NCI-H2171 (cell line): ENCODE measurements around the gene ZNF219.

Experiments
- DNase-seq: peaks from one replicate; lab custom pipeline; 2025; lab: John Stamatoyannopoulos, UW

The ZNF219 gene

GRCh38 chr14:21087294-21088091 is 11.0 kb downstream of the ZNF219 start:
- DNase-seq = peak; percentile 56

DNA sequence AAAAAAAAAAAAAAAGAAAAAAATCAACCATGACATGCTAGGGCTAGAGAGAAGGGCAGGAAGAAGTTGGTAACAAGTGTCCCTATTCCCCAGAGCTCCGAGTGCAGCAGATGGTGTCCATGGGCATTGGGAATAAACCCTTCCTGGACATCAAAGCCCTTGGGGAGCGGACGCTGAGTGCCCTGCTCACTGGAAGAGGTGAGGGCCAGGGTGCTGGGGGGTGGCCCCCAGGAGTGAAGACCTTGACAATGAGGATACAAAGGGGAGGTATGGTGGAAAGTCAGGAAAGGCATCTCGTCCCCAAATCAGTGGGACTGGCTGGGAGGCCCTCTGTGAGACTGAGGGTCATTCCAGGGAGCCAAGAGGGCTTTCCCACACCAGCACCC is 11.6 kb downstream of the ZNF219 start:
- no peak for DNase-seq

DNA sequence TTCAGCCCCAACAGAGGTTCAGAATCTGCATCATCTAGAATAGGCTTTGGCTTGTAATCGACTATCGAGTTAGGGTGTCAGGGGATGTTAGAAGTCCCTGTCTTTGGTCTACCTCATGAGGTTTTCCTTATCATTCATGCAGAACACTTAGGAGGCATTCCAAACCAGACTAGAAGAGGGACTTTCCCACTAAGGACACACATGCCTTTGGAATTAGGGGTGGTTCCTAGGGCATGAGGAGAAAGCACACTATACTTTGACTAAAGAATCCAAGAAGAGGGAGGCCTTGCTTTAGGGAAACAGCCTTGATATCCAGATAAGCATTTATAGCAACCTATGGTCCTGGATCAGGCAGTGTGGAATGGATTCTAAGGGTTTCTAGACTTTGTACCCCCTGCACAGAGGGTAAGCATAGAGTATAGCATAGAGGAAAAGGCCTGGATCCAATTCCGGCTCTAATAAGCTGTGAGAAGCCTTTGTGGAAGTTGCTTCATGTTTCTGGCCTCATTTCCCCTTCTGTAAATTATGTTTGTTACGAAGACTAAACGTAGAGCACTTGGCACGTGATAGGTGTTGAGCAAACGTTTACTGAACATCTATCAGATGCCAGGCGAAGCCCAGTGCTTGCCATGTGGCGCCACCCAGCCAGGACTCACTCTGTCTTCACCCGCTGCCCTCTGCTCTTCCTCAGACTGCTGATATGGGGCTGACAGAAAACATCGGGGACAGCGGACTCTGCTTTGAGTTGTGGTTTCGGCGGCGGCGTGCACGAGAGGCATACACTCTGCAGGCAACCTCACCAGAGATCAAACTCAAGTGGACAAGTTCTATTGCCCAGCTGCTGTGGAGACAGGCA is 13.2 kb downstream of the ZNF219 start:
- DNase-seq = no peak

GRCh38 chr14:21084396-21084795 is 14.1 kb downstream of the ZNF219 start:
- no peak for DNase-seq

DNA sequence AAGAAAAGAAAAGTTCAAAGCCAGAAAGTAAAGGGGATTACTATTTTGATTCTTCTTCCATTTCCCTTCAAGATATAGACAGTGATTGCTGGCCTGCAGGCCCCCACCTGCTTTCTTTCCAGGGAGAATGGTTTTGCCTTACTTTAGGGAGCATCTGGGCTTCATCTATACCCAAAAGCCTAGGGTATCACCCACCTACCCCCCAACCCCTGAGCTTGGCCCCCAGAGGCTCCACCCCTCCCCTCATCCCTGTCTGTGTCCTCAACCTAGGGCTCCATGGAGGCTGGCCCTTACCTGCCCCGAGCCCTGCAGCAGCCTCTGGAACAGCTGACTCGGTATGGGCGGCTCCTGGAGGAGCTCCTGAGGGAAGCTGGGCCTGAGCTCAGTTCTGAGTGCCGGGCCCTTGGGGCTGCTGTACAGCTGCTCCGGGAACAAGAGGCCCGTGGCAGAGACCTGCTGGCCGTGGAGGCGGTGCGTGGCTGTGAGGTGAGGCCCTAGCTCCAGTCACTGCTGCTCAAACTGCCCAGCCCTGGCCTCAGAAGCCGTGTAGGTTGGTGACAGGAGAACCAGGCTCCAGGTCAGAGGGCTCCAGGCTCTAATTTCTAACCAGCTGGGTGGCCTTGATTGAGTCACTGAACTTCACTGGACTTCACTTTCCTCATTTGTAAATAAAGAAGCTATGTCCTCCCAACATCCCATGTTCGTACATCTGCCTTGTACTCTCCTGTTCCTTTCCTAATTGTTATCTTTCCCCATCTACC is 14.7 kb downstream of the ZNF219 start:
- no peak for DNase-seq

DNA sequence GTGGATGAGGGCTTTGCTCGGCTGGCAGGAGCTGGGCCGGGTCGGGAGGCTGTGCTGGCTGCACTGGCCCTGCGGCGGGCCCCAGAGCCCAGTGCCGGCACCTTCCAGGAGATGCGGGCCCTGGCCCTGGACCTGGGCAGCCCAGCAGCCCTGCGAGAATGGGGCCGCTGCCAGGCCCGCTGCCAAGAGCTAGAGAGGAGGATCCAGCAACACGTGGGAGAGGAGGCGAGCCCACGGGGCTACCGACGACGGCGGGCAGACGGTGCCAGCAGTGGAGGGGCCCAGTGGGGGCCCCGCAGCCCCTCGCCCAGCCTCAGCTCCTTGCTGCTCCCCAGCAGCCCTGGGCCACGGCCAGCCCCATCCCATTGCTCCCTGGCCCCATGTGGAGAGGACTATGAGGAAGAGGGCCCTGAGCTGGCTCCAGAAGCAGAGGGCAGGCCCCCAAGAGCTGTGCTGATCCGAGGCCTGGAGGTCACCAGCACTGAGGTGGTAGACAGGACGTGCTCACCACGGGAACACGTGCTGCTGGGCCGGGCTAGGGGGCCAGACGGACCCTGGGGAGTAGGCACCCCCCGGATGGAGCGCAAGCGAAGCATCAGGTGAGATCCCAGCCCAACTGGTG is 16.8 kb downstream of the ZNF219 start:
- DNase-seq = no peak

DNA sequence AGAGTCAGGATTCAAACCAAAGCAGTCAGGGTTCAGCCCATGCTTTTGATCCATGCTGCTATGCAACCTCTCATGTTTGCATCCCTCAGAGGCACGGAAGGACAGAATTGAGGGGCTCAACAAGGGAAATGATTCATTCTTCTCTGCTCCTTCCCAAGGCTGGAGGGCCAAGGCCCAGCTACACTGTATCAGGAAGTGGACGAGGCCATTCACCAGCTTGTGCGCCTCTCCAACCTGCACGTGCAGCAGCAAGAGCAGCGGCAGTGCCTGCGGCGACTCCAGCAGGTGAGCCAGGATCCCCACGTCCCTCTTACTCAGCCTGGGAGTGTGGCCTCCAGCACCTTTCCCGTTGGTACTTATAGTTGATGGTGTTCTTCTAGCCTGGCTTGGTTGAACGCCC is 19.7 kb downstream of the ZNF219 start:
- DNase-seq = no peak

- DNase-seq = no peak
Measured at GRCh38 chr14:21078287-21078686, 20.2 kb downstream of the ZNF219 start.

- no peak for DNase-seq
Measured at GRCh38 chr14:21077672-21078071, 20.8 kb downstream of the ZNF219 start.

- no peak for DNase-seq
Measured at GRCh38 chr14:21075719-21076437, 22.6 kb downstream of the ZNF219 start.

DNA sequence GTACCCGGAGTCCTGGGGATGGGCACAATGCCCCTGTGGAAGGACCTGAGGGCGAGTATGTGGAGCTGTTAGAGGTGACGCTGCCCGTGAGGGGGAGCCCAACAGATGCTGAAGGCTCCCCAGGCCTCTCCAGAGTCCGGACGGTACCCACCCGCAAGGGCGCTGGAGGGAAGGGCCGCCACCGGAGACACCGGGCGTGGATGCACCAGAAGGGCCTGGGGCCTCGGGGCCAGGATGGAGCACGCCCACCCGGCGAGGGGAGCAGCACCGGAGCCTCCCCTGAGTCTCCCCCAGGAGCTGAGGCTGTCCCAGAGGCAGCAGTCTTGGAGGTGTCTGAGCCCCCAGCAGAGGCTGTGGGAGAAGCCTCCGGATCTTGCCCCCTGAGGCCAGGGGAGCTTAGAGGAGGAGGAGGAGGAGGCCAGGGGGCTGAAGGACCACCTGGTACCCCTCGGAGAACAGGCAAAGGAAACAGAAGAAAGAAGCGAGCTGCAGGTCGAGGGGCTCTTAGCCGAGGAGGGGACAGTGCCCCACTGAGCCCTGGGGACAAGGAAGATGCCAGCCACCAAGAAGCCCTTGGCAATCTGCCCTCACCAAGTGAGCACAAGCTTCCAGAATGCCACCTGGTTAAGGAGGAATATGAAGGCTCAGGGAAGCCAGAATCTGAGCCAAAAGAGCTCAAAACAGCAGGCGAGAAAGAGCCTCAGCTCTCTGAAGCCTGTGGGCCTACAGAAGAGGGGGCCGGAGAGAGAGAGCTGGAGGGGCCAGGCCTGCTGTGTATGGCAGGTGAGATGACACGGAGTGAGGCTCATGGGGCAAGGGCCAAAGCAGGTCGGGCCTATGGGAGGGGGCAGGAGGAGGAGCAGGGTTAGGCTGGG is 23.8 kb downstream of the ZNF219 start:
- DNase-seq = no peak

- no peak for DNase-seq
Measured at GRCh38 chr14:21073921-21074320, 24.5 kb downstream of the ZNF219 start.

GRCh38 chr14:21072781-21073339 is 25.6 kb downstream of the ZNF219 start:
- DNase-seq = no peak

GRCh38 chr14:21072031-21072473 is 26.4 kb downstream of the ZNF219 start:
- no peak for DNase-seq

GRCh38 chr14:21071225-21072030 is 27.0 kb downstream of the ZNF219 start:
- peak; percentile 83 for DNase-seq

- no peak for DNase-seq
Measured at GRCh38 chr14:21070610-21071224, 27.7 kb downstream of the ZNF219 start.

GRCh38 chr14:21070083-21070609 is 28.3 kb downstream of the ZNF219 start, which contains the start of gene ARHGEF40:
ARHGEF40 (plus strand) TSS chr14:21070304; CDS start chr14:21070397, 93 bp downstream.
- DNase-seq = no peak

DNA sequence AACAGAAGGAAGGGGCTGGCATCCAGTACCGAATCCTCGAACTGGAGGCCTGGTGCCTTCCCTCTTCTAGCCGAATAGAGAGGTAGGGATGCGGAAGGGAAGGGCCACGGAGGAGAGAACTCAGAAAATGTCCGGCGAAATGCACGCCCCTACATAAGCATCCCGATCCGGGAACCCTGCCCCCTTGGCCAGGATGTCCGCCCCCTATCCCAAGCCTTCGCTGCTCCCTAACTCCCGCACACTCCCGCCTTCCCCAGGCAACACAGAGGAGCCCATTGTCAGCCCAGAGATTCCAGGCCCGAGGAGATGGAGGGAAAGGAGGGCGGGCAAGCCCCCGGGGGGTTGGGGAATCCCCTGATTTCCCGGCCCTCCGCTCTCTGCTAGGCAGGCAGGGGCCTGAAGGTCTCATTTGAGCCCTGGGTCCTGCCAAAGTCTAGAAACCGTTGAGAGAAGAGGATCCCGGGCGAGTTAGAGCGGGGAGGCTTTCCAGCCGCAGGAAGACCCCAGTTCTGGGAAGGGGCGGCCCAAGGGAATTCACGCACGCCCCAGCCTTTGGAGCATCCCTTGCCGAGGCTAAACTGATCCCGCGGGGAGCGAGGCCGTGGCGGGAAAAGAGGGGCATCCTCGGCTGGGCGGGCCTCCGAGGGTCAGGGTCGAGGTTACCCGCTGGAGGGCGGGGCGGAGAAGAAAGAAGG is 28.9 kb downstream of the ZNF219 start:
- DNase-seq = peak; percentile 40
